ENCODE results near the gene C4orf33. TPM values are rescaled to one million over a fixed set of nuclear protein-coding genes. Genes with fewer than 3 reads are reported as not detected.
"Not testable (repeated sequence)": the region's sequence is repeated elsewhere in the genome, so short reads cannot be mapped to it uniquely, and the experiment has no call there.

Gene C4orf33, protein sequence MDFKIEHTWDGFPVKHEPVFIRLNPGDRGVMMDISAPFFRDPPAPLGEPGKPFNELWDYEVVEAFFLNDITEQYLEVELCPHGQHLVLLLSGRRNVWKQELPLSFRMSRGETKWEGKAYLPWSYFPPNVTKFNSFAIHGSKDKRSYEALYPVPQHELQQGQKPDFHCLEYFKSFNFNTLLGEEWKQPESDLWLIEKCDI
- 17.9 TPM for total RNA-seq

- ATAC-seq: peak; percentile 47
Observed at GRCh38 chr4:129095811-129096454, at the start of gene C4orf33. Gene C4orf33 (plus strand): TSS chr4:129096152. CDS start chr4:129102611, 6,459 bp downstream.

GRCh38 chr4:129059028-129059427 is 36.9 kb upstream of the C4orf33 start:
- ATAC-seq: no peak

GRCh38 chr4:129062580-129062979 is 33.4 kb upstream of the C4orf33 start:
- ATAC-seq: no peak

DNA sequence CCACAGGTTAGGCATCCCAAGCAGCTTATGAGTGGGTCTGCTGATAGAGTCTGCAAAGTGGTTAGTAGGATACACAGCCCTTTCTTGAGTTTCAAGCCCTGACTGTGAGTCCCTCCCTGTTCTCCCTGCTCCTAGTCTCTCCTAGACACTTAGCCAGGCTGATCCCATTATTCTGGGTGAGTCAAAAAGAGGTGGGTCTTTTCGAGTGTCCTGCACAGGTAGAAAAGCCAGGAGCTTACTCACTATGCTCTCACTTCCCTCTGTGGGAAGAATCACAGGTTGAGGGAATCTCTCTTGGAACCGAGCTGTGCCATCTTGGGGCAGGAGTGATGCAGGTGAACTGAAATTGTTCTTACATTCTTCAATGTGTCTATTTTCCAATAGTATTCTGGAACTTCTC is 32.3 kb upstream of the C4orf33 start:
- no peak for ATAC-seq

GRCh38 chr4:129064717-129065116 is 31.2 kb upstream of the C4orf33 start:
- no peak for ATAC-seq

DNA sequence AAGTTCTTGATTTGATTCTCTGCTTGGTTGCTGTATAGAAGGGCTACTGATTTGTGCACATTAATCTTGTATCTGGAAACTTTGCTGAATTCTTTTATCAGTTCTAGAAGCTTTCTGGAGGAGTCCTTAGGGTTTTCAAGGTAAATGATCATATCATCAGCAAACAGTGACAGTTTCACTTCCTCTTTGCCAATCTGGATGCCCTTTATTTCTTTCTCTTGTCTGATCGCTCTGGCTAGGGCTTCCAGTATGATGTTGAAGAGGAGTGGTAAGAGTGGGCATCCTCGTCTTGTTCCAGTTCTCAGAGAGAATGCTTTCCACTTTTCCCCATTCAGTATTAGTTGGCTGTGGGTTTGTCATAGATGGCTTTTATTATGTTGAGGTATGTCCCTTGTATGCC is 26.4 kb upstream of the C4orf33 start:
- not testable (repeated sequence) for ATAC-seq

DNA sequence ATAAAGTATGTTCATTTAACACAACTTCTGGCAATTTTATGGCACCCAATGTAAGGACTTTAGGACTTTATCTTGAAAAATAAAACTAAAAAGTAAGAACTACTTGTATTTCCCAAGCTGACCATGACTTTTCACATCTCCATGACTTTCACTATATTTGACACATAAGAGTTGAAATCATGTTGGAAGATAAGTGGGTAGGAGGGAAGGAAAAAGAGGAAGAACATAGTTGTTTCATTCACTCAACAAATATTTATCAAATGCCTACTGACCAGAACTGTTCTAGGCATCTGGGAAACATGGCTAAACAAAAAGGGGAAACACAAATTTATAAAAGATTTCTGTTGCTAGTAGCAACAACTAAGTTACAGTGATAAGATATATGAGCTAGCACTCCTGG is 18.6 kb upstream of the C4orf33 start:
- ATAC-seq: no peak

DNA sequence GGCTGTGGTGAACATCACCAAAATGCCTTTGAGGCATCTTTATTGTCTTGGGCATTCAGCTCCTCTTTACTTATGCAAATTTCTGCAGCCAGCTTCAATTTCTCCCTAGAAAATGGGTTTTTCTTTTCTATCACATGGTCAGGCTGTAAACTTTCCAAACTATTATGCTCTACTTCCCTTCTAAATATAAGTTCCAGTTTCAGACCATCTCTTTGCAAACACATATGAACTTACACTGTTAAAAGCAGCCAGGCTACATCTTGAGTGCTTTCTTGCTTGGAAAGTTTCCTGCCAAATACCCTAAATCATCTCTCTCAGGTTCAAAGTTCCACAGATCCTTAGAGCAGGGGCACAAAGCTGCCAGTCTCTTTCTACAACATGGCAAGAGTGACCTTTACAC is 15.8 kb upstream of the C4orf33 start:
- ATAC-seq: no peak

DNA sequence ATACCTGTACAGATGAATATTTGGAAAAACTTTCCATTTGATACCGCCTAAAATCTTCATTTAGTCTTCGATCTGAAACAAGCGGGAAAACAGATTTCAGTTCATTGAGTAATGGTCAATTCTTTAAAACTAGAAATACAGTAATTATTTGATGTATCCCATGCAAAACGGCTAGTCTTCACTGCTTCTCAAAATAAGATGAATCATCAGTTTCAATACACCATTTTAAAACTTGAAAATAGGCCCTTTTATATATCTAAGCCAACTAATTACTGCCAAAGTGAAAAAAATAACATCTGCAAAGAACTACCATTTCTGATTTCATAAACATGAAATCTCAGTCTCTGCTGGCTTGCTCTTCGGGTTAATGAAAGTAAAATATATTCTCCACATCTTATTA is 13.7 kb upstream of the C4orf33 start:
- ATAC-seq: no peak

DNA sequence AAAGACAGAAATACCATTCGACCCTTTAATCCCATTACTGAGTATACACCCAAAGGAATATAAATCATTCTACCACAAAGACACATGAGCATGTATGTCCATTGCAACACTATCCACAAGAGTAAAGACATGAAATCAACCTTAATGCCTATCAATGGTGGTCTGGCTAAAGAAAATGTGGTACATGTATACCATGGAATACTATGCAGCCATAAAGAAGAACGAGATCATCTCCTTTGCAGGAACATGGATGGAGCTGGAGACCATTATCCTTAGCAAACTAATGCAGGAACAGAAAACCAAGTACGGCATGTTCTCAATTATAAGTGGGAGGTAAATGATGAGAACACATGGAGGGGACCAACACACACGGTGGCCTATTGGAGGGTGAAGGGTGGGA is 10.5 kb upstream of the C4orf33 start:
- ATAC-seq: no peak

GRCh38 chr4:129087516-129087915 is 8.4 kb upstream of the C4orf33 start:
- no peak for ATAC-seq

DNA sequence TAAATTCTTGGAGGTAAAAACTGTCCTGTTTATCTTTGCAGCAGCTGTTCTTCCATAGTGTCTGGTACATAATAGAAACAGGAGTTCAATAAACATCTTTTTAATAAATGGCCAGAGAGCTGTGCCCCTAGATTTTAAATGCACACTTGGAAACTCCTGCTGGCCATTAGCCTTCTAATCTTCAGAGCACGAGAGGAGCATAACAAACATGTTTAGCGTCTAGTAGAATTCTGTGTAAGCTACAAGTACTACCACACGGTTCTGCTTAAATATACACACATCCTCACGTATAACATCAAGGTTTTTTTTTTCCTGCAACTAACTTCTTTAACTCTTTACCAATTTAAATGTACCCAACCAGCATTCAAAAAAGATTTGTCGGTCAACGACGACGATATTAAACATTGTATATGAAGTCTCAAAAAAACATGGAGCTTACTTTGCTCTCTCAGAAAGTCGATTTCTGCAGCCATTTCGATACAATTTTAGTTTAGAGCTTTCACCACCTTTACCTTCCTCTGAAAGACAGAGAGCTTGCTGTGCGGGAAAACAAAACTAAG is 3.2 kb upstream of the C4orf33 start:
- ATAC-seq: no peak

GRCh38 chr4:129093191-129093920 is 2.6 kb upstream of the C4orf33 start, which contains the start of gene SCLT1:
Gene SCLT1 (minus strand): TSS chr4:129093539. CDS start chr4:129093103, 436 bp downstream.
- peak; percentile 99 for ATAC-seq

- no peak for ATAC-seq
Observed at GRCh38 chr4:129094347-129094746, 1.6 kb upstream of the C4orf33 start.

GRCh38 chr4:129098531-129099001 is 2.6 kb downstream of the C4orf33 start:
- ATAC-seq: no peak

DNA sequence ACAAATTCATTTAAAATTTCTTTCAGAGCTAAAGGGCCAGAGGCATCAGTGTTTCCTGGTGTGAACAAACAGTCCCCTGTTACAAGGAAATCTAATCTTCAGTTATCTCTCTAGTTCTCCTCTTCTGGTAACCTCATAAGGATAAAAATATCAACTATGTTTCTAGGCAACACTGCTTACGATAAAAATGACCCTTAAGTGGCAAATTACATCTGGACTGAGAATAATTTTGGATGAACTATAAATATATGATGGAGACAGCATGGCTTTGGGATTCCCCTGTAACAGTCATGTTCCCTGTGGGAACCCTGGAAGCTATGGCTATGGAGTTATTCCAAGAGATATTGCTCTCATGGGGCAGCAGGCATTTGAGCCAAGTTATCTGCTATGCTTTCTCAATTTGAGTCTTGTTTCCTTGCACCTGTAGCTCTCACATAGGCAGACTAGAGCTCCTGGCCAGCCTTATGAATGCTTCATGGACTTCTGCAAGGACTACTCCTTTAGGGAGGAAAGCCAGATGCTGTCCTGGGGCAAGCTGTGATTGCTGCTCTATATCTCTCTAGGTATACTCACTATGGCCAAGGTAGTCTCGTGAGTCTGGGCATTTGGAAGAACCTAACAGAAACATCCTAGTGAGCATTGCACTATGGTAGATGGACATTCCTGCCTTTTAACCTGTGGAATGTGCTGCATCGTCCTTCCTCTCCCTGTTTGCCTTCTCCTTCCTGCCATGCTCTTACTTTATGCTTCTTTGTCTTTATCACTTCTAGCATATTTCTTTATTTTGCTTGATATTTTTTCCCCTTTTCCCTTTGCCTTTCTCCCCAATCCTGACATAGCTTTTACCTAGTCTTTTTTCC is 14.2 kb downstream of the C4orf33 start:
- ATAC-seq: no peak

GRCh38 chr4:129110931-129111330 is 15.0 kb downstream of the C4orf33 start:
- no peak for ATAC-seq

DNA sequence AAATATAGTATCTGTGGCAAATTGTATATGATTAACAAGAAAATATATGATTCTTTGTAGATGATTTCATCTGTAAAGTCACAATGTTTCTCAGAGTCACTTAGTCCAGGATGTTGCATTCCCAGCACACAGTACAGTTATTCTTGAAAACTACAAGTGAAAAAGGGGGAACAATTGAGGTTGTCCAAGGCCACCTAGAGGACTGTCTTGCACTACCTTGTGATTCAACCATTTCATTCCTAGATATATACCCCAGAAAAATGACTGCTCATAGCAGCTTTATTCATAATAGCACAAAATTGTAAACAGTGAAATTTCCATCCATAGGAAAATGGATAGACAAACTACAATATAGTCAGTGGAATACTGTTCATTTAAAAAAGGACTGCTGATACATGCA is 16.0 kb downstream of the C4orf33 start:
- ATAC-seq: no peak

- no peak for ATAC-seq
Observed at GRCh38 chr4:129113434-129113833, 17.5 kb downstream of the C4orf33 start.

DNA sequence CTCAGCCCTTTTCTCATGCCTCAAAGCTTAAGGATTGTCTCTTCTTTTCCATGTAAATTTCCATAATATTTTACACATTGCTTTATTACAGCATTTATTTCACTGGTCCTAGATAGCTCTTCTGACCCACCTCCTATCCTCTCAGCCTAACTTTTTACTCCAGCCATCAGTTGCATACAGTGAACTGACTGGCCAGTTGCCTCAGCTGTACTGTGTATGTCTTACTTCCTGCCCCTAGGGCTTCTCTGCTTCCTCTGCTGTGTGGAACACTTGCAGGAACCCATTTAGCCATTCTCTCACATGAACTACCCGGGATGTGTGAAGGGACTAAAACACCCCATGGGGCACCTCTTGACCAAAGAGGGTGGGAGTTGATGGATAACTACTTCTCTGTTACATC is 18.0 kb downstream of the C4orf33 start:
- ATAC-seq: no peak

GRCh38 chr4:129117705-129118104 is 21.8 kb downstream of the C4orf33 start:
- ATAC-seq: no peak

DNA sequence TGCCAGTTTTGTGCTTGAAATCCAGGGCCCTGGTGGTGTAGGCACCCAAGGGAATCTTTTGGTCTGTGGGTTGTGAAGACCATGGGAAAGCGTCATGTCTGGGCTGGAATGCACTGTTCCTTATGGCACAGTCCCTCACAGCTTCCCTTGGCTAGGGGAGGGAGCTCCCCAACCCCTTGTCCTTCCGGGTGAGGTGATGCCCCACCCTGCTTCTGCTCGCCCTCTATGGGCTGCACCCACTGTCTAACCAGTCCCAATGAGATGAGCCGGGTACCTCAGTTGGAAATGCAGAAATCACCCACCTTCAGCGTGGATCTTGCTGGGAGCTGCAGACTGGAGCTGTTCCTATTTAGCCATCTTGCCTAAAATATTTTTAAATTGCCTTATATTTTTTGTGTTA is 30.7 kb downstream of the C4orf33 start:
- not testable (repeated sequence) for ATAC-seq

Data from esophagus mucosa (tissue), 1 donor.